Activated CD8-positive, alpha-beta memory T cell treated with anti-CD3 and anti-CD28 coated beads, Interleukin-2, amount 50 U/mL, for 4 hours (primary cell): ENCODE data around the gene UGT2B28.
"Not testable (repeated sequence)": the region's sequence is repeated elsewhere in the genome, so short reads cannot be mapped to it uniquely, and the experiment has no call there.

Experiments used
- DNase-seq: peaks from one replicate; pipeline ENCODE4 v3.0.0-alpha.2; 2020

The UGT2B28 gene

GRCh38 chr4:69343558-69344420, 63.5 kb downstream of the UGT2B28 start:
- not testable (repeated sequence) for DNase-seq
